Left ventricle myocardium inferior (tissue), 1 donor: ENCODE measurements around the gene LKAAEAR1. TPM values are rescaled to one million over a fixed set of nuclear protein-coding genes. Genes with fewer than 3 reads are reported as not detected.
"Not testable (repeated sequence)": the region's sequence is repeated elsewhere in the genome, so short reads cannot be mapped to it uniquely, and the experiment has no call there.

ENCODE experiments used
- DNase-seq: peaks from one replicate; pipeline ENCODE4 v3.0.0-alpha.2; 2020
- H3K27ac ChIP-seq: fragments of 200-600 bp; replicated peaks from 2 replicates; pipeline ENCODE4 v1.8.0; 2021
- H3K27me3 ChIP-seq: fragments of 200-600 bp; 2 replicates; pipeline ENCODE4 v1.8.0; 2021; ENCODE audit warnings: low read depth
- H3K36me3 ChIP-seq: fragments of 200-600 bp; 2 replicates; pipeline ENCODE4 v1.8.0; 2021
- H3K4me1 ChIP-seq: fragments of 200-600 bp; 2 replicates; pipeline ENCODE4 v1.8.0; 2021
- H3K4me3 ChIP-seq: fragments of 200-600 bp; 2 replicates; pipeline ENCODE4 v1.8.0; 2021; ENCODE audit warnings: mild to moderate bottlenecking, moderate library complexity
- H3K9me3 ChIP-seq: fragments of 200-600 bp; replicated peaks from 2 replicates; pipeline ENCODE4 v1.8.0; 2021
- intact Hi-C: fragments of 100-400 bp; cut with micrococcal nuclease; formaldehyde crosslinking; loops from one replicate; pipeline ENCODE4 v1.11.0; 2022
- total RNA-seq: library from RNA; stranded (reverse); fragmentation: NEBNext Ultra II Directional; extraction: Animal tissue kit (Norgen Biotek cat#: 25700); gene quantifications from one replicate; pipeline ENCODE4 v1.2.1, GENCODE V29; 2021
- TF ChIP-seq, protein P1 (sequence below): fragments of 200-600 bp; IDR thresholded peaks from 2 replicates; pipeline ENCODE4 v1.8.0; 2021; ENCODE audit warnings: antibody characterized with exemption, mild to moderate bottlenecking, borderline replicate concordance
- donor health status: DM: no; HTN: yes; CAD: no; lungs with severe emphysema.

LKAAEAR1 gene
- total RNA-seq, 1 donor from 2014 or later: not detected

DNA sequence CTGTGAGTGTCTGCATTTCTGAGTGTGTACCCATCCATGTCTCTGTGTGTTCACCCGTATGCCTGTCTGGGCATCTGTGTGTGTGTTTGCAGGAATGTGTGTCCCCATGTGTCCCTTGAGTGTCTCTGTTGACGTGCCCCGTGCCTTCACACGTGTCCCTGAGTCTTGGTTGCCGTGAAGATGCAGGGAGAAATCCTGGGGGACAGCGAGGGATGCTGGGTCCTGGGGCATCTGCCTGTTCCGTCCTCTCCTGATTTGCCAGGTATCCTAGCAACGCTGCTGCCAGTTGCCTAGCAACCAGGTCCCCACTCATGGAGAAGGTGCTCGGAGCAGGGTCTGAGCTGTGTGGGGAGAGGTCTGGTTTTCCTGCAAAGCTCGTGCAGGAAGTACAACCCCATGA lies 6.0 kb upstream of the LKAAEAR1 start:
- no peaks in the 10 kb centered on the region for H3K4me1 ChIP-seq
- H3K9me3 ChIP-seq: no peaks in the 10 kb centered on the region
- H3K27me3 ChIP-seq: peaks cover 42% of the 10 kb centered on the region
- H3K36me3 ChIP-seq: no peaks in the 10 kb centered on the region
- intact Hi-C loops: no loop called here
- DNase-seq: no peak
- TF ChIP-seq, protein P1, sequence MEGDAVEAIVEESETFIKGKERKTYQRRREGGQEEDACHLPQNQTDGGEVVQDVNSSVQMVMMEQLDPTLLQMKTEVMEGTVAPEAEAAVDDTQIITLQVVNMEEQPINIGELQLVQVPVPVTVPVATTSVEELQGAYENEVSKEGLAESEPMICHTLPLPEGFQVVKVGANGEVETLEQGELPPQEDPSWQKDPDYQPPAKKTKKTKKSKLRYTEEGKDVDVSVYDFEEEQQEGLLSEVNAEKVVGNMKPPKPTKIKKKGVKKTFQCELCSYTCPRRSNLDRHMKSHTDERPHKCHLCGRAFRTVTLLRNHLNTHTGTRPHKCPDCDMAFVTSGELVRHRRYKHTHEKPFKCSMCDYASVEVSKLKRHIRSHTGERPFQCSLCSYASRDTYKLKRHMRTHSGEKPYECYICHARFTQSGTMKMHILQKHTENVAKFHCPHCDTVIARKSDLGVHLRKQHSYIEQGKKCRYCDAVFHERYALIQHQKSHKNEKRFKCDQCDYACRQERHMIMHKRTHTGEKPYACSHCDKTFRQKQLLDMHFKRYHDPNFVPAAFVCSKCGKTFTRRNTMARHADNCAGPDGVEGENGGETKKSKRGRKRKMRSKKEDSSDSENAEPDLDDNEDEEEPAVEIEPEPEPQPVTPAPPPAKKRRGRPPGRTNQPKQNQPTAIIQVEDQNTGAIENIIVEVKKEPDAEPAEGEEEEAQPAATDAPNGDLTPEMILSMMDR: no peak
- no peak overlapping the region for H3K4me3 ChIP-seq
- no peak overlapping the region for H3K27ac ChIP-seq

DNA sequence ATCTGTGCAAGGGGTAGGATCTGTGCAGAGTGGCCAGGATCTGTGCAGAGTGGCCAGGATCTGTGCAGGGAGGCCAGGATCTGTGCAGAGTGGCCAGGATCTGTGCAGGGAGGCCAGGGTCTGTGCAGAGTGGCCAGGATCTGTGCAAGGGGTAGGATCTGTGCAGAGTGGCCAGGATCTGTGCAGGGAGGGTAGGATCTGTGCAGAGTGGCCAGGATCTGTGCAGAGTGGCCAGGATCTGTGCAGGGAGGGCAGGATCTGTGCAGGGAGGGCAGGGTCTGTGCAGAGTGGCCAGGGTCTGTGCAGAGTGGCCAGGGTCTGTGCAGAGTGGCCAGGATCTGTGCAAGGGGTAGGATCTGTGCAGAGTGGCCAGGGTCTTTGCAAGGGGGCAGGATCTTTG lies 4.4 kb upstream of the LKAAEAR1 start:
- H3K27me3 ChIP-seq: peaks cover 57% of the 10 kb centered on the region
- intact Hi-C loops, H3K36me3 ChIP-seq, H3K27ac ChIP-seq, H3K4me3 ChIP-seq, DNase-seq, H3K9me3 ChIP-seq: not testable (repeated sequence)
- H3K4me1 ChIP-seq: peaks cover 12% of the 10 kb centered on the region

DNA sequence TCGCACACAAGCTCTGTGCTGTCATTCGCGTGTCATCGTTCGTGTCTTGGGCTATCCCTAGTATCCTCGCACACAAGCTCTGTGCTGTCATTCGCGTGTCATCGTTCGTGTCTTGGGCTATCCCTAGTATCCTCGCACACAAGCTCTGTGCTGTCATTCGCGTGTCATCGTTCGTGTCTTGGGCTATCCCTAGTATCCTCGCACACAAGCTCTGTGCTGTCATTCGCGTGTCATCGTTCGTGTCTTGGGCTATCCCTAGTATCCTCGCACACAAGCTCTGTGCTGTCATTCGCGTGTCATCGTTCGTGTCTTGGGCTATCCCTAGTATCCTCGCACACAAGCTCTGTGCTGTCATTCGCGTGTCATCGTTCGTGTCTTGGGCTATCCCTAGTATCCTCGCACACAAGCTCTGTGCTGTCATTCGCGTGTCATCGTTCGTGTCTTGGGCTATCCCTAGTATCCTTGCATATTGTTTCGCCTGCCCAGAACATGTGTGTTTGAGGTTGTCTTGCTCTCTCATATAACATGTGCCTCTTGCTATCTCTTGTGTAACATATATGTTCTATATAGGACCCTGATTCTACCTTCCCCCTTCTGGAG lies 3.1 kb upstream of the LKAAEAR1 start:
- H3K36me3 ChIP-seq, H3K27ac ChIP-seq, H3K4me3 ChIP-seq, H3K9me3 ChIP-seq, intact Hi-C loops, DNase-seq: not testable (repeated sequence)
- peaks cover 21% of the 10 kb centered on the region for H3K4me1 ChIP-seq
- peaks cover 50% of the 10 kb centered on the region for H3K27me3 ChIP-seq

DNA sequence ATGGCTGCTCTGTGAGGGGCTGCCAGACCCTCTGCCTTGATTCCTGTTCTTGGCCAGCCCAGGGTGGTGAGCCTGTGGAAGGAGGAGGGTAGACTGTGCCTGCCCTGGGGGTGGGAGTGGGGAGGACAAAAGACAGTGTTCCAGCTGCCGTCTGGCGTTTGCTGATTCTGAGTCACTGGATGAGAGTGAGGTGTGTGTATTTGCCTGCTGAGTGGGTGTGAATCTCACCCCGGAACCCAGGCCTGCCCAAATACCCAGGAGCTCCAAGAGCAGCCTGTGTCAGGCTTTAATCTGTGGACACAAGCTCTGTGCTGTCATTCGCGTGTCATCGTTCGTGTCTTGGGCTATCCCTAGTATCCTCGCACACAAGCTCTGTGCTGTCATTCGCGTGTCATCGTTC lies 2.6 kb upstream of the LKAAEAR1 start:
- Histone ChIP-seq H3K27ac (no peak overlapping the region), H3K36me3 (no peaks in the 10 kb centered on the region), H3K9me3 (no peaks in the 10 kb centered on the region), H3K4me3 (no peak overlapping the region), H3K4me1 (peaks cover 26% of the 10 kb centered on the region), H3K27me3 (peaks cover 50% of the 10 kb centered on the region)
- intact Hi-C loops: no loop called here
- TF ChIP-seq, protein P1: no peak
- DNase-seq: no peak

DNA sequence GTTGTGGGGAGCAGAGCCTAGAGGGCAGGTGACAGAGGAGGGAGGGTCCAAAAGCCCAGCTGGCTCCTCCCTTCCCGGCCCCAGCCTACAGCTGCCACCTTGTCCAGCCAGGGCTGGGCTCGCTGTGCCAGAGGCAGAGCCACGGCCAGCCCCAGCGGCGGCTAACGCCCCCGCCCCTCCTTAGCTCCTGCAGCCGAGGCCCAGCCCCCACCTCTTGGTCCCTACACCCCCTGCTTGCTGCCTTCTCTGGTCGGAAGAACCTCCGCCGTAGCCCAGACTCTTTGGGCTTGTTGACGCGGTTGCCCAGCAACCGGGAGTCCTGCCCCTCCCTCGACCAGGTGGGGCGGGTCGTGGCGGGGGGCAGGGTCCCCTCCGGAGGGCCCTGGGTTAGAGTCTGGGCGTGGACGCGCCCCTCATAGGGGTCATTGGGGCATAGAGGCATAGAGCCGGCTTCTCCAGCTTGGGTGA lies 521 bp upstream of the LKAAEAR1 start:
- H3K4me3 ChIP-seq: no peak overlapping the region
- no peak overlapping the region for H3K27ac ChIP-seq
- H3K9me3 ChIP-seq: no peaks in the 10 kb centered on the region
- H3K27me3 ChIP-seq: peaks cover 47% of the 10 kb centered on the region
- no peak for DNase-seq
- H3K36me3 ChIP-seq: no peaks in the 10 kb centered on the region
- intact Hi-C loops: no loop called here
- TF ChIP-seq, protein P1: no peak
- H3K4me1 ChIP-seq: peaks cover 34% of the 10 kb centered on the region

DNA sequence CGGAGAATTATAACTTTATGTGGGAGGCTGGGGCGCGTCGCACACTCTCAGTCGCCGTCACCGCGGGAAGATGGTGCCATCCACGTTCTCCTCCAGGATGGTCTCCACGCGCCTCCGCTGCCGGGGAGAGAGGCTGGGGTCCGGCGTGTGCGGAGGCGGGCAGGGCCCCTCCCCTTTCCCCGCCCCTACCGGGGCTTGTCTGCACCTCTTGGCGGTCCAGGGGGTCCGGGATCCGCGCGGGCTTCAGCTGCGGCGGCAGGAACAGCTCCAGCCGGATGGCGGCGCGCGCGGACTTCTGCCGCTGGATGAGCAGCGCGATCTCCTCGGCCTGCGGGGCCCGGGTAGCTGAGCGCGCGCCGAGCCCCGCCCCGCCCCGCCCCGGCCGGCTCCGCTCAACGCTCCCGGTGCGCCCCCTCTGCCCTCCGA lies 807 bp downstream of the LKAAEAR1 start:
- peaks cover 39% of the 10 kb centered on the region for H3K27me3 ChIP-seq
- peaks cover 45% of the 10 kb centered on the region for H3K4me1 ChIP-seq
- H3K27ac ChIP-seq: no peak overlapping the region
- intact Hi-C loops: no loop called here
- TF ChIP-seq, protein P1: peak; percentile 74
- DNase-seq: peak; percentile 77
- H3K9me3 ChIP-seq: no peaks in the 10 kb centered on the region
- H3K36me3 ChIP-seq: no peaks in the 10 kb centered on the region
- H3K4me3 ChIP-seq: peak overlapping the region; percentile 73
